PC-3 (cell line): ENCODE data around the gene SAFB. TPM values are rescaled to one million over a fixed set of nuclear protein-coding genes. Genes with fewer than 3 reads are reported as not detected.

Source experiments
- ATAC-seq: fragments of 200-7000 bp; cut with Tn5 transposase; 2 replicates; pipeline ENCODE4 v1.9.1; 2020; ENCODE audit warnings: mild to moderate bottlenecking, moderate library complexity
- BruUV-seq: library from RNA; stranded (reverse); fragments of 400-500 nt; replicated peaks from 2 replicates; lab custom pipeline; 2021; lab: Mats Ljungman, UMichigan
- CTCF ChIA-PET: fragments of 300-600 bp; sonication (Branson Sonifier 250); formaldehyde crosslinking; loops from one replicate; lab custom pipeline; 2022; ENCODE audit warnings: antibody characterized with exemption; lab: Charles Lee
- POLR2A ChIA-PET: fragments of 300-600 bp; sonication (Branson Sonifier 250); formaldehyde crosslinking; loops from one replicate; lab custom pipeline; 2022; ENCODE audit warnings: antibody characterized with exemption; ENCODE audit not compliant: unreplicated experiment; lab: Charles Lee
- DNase-seq: peaks from one replicate; pipeline ENCODE4 v3.0.0-alpha.2; 2015
- H2AFZ ChIP-seq: fragments of 300-600 bp; sonication (generic); 2 replicates; pipeline ENCODE4 v1.6.0; 2016; ENCODE audit warnings: antibody characterized with exemption, low read length
- H3F3A ChIP-seq: fragments of 300-600 bp; sonication (generic); one replicate; pipeline ENCODE4 v1.6.0; 2017; ENCODE audit warnings: antibody characterized with exemption, low read length, control low read depth, mild to moderate bottlenecking; ENCODE audit not compliant: unreplicated experiment
- H3K27ac ChIP-seq: fragments of 300-600 bp; sonication (generic); 2 replicates; pipeline ENCODE4 v1.5.1; 2016; ENCODE audit warnings: mild to moderate bottlenecking, low read length
- H3K27me3 ChIP-seq: fragments of 300-600 bp; sonication (generic); 2 replicates; pipeline ENCODE4 v1.6.1; 2016; ENCODE audit warnings: low read length, mixed read lengths
- H3K36me3 ChIP-seq: fragments of 300-600 bp; sonication (generic); 2 replicates; pipeline ENCODE4 v1.6.1; 2016; ENCODE audit warnings: low read depth, mixed run types, low read length, mixed read lengths
- H3K4me1 ChIP-seq: fragments of 300-600 bp; sonication (generic); 2 replicates; pipeline ENCODE4 v1.5.1; 2016; ENCODE audit warnings: low read length; ENCODE audit not compliant: insufficient read depth
- H3K4me2 ChIP-seq: fragments of 300-600 bp; sonication (generic); 2 replicates; pipeline ENCODE4 v1.6.0; 2016; ENCODE audit warnings: low read length
- H3K4me3 ChIP-seq: fragments of 300-600 bp; sonication (generic); 2 replicates; pipeline ENCODE4 v1.5.1; 2016; ENCODE audit warnings: mild to moderate bottlenecking, low read length, mixed read lengths
- H3K79me2 ChIP-seq: fragments of 300-600 bp; sonication (generic); 2 replicates; pipeline ENCODE4 v1.6.1; 2017; ENCODE audit warnings: low read length, mixed read lengths
- H3K9ac ChIP-seq: fragments of 300-600 bp; sonication (generic); 2 replicates; pipeline ENCODE4 v1.6.0; 2016; ENCODE audit warnings: mild to moderate bottlenecking, low read length
- H3K9me2 ChIP-seq: fragments of 300-600 bp; sonication (generic); replicated peaks from 2 replicates; pipeline ENCODE4 v1.6.1; 2016; ENCODE audit warnings: mixed run types, low read length, mixed read lengths
- H3K9me3 ChIP-seq: fragments of 300-600 bp; sonication (generic); 2 replicates; pipeline ENCODE4 v1.6.1; 2016; ENCODE audit warnings: low read length, mixed read lengths
- H4K20me1 ChIP-seq: fragments of 300-600 bp; sonication (generic); 2 replicates; pipeline ENCODE4 v1.6.1; 2016; ENCODE audit warnings: low read length, mixed read lengths
- EZH2 ChIP-seq: fragments of 300-600 bp; sonication (generic); IDR thresholded peaks from one replicate; pipeline ENCODE4 v1.6.1; 2017; ENCODE audit warnings: antibody characterized with exemption, mild to moderate bottlenecking, low read length; ENCODE audit not compliant: unreplicated experiment
- EZH2phosphoT487 ChIP-seq: fragments of 300-600 bp; sonication (generic); IDR thresholded peaks from 2 replicates; pipeline ENCODE4 v1.6.1; 2018; ENCODE audit warnings: mild to moderate bottlenecking, antibody characterized with exemption, low read length, borderline replicate concordance
- intact Hi-C: fragments of 100-400 bp; cut with micrococcal nuclease; formaldehyde crosslinking; loops from 2 replicates; pipeline ENCODE4 v1.9.0; 2023
- total RNA-seq: library from RNA; depleted of rRNA; stranded (reverse); fragments of >200 nt; gene quantifications from 2 replicates; pipeline ENCODE4 v1.2.3, GENCODE V29; 2014
- TF ChIP-seq, protein P1 (sequence below): fragments of 300-600 bp; sonication (generic); conservative IDR thresholded peaks from 2 replicates; pipeline ENCODE4 v1.5.1; 2017; ENCODE audit warnings: antibody characterized with exemption, low read depth, mild to moderate bottlenecking, low read length

Gene SAFB
- total RNA-seq, 1 experiment from 2014 or later = 94.9 TPM

DNA sequence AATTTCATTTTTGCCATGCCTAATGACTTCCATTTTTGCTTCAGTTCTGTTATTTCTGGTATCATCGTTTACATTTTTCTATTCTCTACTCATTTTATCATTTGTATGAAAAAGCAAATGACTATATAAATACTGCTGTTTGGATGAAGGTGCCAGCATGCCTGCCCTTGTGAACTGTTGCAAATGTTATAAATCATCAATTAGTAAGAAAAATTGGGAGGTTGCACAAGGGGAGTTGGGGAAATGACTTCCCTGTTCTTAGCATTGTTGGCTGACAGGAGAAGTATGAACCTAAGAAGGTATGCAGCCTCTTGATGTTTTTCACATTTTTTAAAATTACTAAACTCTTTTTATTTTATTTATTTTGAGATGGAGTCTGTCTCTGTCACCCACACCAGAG, 15.1 kb downstream of the SAFB start:
- H3K4me1 ChIP-seq = no peaks in the 10 kb centered on the region; the same call in 1 of the 2 replicates
- no peaks in the 10 kb centered on the region for H3F3A ChIP-seq
- no peak overlapping the region for H2AFZ ChIP-seq
- no TSS peak for BruUV-seq
- H3K79me2 ChIP-seq = peaks cover 100% of the 10 kb centered on the region
- H3K36me3 ChIP-seq = peaks cover 33% of the 10 kb centered on the region
- TF ChIP-seq EZH2 (no peak), EZH2phosphoT487 (no peak)
- TF ChIP-seq, protein P1, sequence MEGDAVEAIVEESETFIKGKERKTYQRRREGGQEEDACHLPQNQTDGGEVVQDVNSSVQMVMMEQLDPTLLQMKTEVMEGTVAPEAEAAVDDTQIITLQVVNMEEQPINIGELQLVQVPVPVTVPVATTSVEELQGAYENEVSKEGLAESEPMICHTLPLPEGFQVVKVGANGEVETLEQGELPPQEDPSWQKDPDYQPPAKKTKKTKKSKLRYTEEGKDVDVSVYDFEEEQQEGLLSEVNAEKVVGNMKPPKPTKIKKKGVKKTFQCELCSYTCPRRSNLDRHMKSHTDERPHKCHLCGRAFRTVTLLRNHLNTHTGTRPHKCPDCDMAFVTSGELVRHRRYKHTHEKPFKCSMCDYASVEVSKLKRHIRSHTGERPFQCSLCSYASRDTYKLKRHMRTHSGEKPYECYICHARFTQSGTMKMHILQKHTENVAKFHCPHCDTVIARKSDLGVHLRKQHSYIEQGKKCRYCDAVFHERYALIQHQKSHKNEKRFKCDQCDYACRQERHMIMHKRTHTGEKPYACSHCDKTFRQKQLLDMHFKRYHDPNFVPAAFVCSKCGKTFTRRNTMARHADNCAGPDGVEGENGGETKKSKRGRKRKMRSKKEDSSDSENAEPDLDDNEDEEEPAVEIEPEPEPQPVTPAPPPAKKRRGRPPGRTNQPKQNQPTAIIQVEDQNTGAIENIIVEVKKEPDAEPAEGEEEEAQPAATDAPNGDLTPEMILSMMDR = no peak
- no peak overlapping the region for H3K9ac ChIP-seq
- H4K20me1 ChIP-seq = peaks cover 55% of the 10 kb centered on the region
- no peak overlapping the region for H3K4me2 ChIP-seq
- ChIA-PET CTCF (interaction anchor here (0.7 kb wide), 1 partner anchor 500 kb away, joined by 3 read pairs; no protein-coding TSS in a partner anchor), POLR2A (no interaction called here)
- DNase-seq = no peak
- no peak overlapping the region for H3K4me3 ChIP-seq
- ATAC-seq = no peak
- intact Hi-C loops = no loop called here
- H3K27ac ChIP-seq = no peak overlapping the region
- no peaks in the 10 kb centered on the region for H3K27me3 ChIP-seq
- H3K9me3 ChIP-seq = no peaks in the 10 kb centered on the region
- H3K9me2 ChIP-seq = no peaks in the 10 kb centered on the region

DNA sequence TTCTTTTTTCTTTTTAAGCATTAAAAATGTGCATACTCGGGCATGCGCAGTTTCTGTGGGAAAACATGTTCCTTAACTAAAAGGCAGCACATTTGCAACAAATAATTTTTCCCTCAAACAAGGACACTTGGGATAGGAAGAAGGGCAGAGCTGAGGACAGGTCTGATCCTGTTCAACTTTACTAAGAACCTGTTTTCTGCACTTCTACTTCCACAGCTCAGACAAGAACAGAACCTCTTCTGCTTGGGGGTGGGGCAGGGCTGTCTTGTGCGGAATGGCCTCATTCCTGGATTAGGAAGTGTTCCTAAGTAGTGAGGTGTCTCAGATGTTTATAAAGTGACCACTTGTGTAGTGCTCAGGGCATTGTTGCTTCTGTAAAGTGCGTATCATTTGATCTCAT, 18.3 kb downstream of the SAFB start:
- Histone ChIP-seq H3F3A (no peaks in the 10 kb centered on the region), H3K27me3 (no peaks in the 10 kb centered on the region), H3K27ac (no peak overlapping the region), H4K20me1 (peaks cover 58% of the 10 kb centered on the region), H3K9ac (no peak overlapping the region), H3K36me3 (peaks cover 56% of the 10 kb centered on the region), H2AFZ (no peak overlapping the region), H3K4me2 (no peak overlapping the region), H3K4me1 (no peaks in the 10 kb centered on the region), H3K4me3 (no peak overlapping the region), H3K9me2 (no peaks in the 10 kb centered on the region), H3K9me3 (no peaks in the 10 kb centered on the region), H3K79me2 (peaks cover 100% of the 10 kb centered on the region)
- CTCF ChIA-PET = no interaction called here
- TF ChIP-seq, protein P1 = no peak
- no peak for TF ChIP-seq EZH2
- no peak for TF ChIP-seq EZH2phosphoT487
- no TSS peak for BruUV-seq
- POLR2A ChIA-PET = no interaction called here
- DNase-seq (no peak), ATAC-seq (no peak)
- intact Hi-C loops = no loop called here

DNA sequence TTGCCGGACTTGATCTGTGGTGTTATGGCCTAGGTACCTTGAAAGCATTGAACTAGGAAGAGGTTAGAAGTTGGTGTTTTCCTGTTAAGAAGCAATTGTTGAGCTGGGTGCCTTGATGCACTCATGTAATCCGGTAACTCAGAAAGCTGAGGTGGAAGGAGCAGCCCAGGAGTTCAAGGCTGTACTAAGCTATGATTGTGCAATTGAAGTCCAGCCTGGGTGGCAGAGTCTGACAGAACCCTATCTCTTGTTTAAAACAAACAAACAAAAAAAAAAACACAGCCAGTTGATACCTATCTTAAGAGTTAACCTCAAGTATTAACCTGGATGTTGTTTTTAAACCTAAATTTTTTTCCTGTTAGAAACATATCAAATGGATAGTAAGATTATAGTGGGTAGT, 19.3 kb downstream of the SAFB start:
- ATAC-seq = no peak
- Histone ChIP-seq H3K79me2 (peaks cover 100% of the 10 kb centered on the region), H4K20me1 (peaks cover 63% of the 10 kb centered on the region), H3K4me3 (no peak overlapping the region), H3K9ac (no peak overlapping the region), H3K36me3 (peaks cover 63% of the 10 kb centered on the region), H3K9me2 (no peaks in the 10 kb centered on the region), H3K27me3 (no peaks in the 10 kb centered on the region), H3F3A (no peaks in the 10 kb centered on the region), H3K4me2 (no peak overlapping the region), H3K9me3 (no peaks in the 10 kb centered on the region), H3K4me1 (no peaks in the 10 kb centered on the region), H3K27ac (no peak overlapping the region), H2AFZ (no peak overlapping the region)
- intact Hi-C loops = no loop called here
- POLR2A ChIA-PET = interaction anchor here (0.7 kb wide), 1 partner anchor 18 kb away, joined by 4 read pairs; no protein-coding TSS in a partner anchor
- no TSS peak for BruUV-seq
- CTCF ChIA-PET = no interaction called here
- no peak for DNase-seq
- TF ChIP-seq EZH2phosphoT487 (no peak), EZH2 (no peak)
- TF ChIP-seq, protein P1 = no peak
